Measurements from ENCODE around the gene GNA12.
A peak's percentile ranks its signal among the peaks of the same experiment; 100 is the strongest.
"Not testable (repeated sequence)": the region's sequence is repeated elsewhere in the genome, so short reads cannot be mapped to it uniquely, and the experiment has no call there.

GNA12 gene

GRCh38 chr7:2687881-2688318 is 156.2 kb downstream of the GNA12 start, which contains the start of gene AMZ1:
Gene AMZ1 (plus strand): TSS chr7:2688202. CDS start chr7:2700452, 12,250 bp downstream.
- no peak for DNase-seq

GRCh38 chr7:2687338-2687869 is 156.7 kb downstream of the GNA12 start:
- no peak for DNase-seq

GRCh38 chr7:2686101-2686500 is 158.0 kb downstream of the GNA12 start:
- no peak for DNase-seq

- no peak for DNase-seq
Observed at GRCh38 chr7:2684501-2684900, 159.6 kb downstream of the GNA12 start.

- no peak for DNase-seq
Observed at GRCh38 chr7:2681929-2682799, 161.9 kb downstream of the GNA12 start.

GRCh38 chr7:2680792-2681490 is 163.2 kb downstream of the GNA12 start:
- DNase-seq: peak; percentile 75

- DNase-seq: no peak
Observed at GRCh38 chr7:2680256-2680655, 163.9 kb downstream of the GNA12 start.

GRCh38 chr7:2679135-2680127 is 164.7 kb downstream of the GNA12 start:
- DNase-seq: not testable (repeated sequence)

- DNase-seq: not testable (repeated sequence)
Observed at GRCh38 chr7:2678454-2678853, 165.7 kb downstream of the GNA12 start.

Measured in stimulated activated CD4-positive, alpha-beta T cell treated with anti-CD3 and anti-CD28 coated beads, Interleukin-15, amount 100 ng/mL, for 24 hours (primary cell).